HG02852 (cell line): ENCODE measurements around the gene DVL2.

Source experiments
- ATAC-seq: cut with Tn5 transposase; IDR thresholded peaks from one replicate; pipeline ENCODE4 v1.9.1; 2021; ENCODE audit warnings: mild to moderate bottlenecking, moderate library complexity; ENCODE audit not compliant: unreplicated experiment

DVL2 gene

GRCh38 chr17:7238420-7239090 is 4.2 kb upstream of the DVL2 start:
- no peak for ATAC-seq

GRCh38 chr17:7237761-7238419 is 3.6 kb upstream of the DVL2 start:
- no peak for ATAC-seq

GRCh38 chr17:7237266-7237760 is 3.0 kb upstream of the DVL2 start:
- no peak for ATAC-seq

DNA sequence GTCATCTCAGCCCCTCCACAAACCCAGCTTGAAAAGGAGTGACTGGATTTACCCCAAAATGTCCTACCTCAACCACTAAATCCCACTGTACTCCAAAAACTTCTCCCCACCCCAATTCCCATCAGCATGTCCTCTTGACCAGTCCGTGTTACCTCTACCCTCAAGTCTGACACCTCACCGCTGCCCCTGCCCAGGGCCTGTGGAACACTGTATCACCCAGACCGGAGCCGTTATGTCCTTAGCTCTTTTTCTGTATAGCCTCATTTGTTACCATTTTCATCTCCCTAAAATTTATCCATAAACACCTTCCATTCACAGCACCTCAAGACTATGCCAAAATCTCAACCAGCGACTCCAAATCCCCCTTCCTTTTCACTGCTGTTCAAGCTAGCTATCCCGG is 2.5 kb upstream of the DVL2 start:
- no peak for ATAC-seq

DNA sequence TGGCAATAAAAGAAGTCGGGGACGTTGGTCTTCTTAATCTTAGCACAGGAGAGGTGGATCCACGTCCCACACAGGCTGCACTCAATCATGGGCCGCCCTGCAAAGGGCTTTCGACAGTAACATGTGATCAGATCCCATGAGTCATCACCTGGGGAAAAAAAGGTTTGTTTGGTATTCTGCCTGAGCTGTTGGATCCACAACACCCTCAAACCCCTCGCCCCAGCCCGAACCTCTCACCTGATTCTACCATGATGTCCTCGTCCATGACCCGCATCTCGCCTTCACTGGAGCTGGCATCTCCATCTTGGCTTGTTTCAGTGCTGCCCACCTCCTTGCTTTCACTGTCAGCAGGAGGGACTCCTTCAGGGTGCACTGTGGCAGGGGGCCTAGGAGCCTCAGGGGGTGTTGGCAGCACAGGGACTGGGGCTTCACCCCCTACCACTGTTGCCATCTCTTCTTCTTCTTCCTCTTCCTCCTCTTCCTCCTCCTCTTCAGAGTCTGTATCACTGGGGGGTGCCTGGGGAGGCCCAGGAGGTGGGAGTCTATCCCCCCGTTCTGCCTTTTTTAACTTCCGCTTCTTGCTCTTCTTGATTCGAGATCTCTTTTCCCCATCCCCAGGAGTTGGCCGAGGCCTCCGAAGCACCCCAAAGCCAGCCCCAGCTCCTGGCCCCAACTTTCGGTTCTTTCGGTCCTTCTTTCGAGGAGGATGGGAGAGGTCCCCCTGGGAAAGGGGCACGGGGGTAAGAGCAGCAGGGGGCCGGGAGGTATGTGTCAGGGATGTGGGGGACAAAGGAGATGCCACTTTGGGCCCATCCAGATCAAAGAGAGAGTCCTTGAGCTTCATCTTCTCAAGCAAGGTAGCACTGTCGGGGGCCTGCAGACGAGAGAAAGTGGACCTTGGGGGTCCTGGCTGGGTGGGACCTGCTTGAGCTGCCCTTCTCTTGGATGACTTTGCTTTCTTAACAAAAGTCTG is 1.7 kb upstream of the DVL2 start:
- no peak for ATAC-seq

- ATAC-seq, result no peak
Observed at GRCh38 chr17:7233701-7234082, 625 bp downstream of the DVL2 start.

GRCh38 chr17:7232114-7232513 is 2.2 kb downstream of the DVL2 start:
- no peak for ATAC-seq

DNA sequence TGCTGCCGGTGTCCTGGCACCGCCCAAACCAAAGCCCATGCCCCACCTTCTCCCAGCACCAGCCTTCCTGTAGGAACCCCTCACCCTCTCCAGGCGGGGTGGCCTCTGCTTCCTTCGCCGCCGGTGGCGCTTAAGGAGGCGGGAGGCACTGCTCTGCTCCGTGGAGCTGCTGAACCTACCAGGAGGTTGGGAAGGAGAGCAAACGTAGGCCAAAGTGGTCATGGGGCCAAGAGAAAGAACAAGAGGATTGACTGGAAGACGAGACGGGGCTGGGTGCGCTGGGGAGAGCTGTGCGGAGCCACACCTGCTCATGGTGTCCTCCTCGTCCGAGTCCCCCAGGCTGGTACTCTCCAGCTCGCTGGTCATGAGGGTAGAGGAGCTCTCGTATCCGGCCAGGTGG is 4.8 kb downstream of the DVL2 start:
- no peak for ATAC-seq

GRCh38 chr17:7228920-7229319 is 5.4 kb downstream of the DVL2 start:
- ATAC-seq, result no peak

- ATAC-seq, result no peak
Observed at GRCh38 chr17:7226721-7227710, 7.3 kb downstream of the DVL2 start.

DNA sequence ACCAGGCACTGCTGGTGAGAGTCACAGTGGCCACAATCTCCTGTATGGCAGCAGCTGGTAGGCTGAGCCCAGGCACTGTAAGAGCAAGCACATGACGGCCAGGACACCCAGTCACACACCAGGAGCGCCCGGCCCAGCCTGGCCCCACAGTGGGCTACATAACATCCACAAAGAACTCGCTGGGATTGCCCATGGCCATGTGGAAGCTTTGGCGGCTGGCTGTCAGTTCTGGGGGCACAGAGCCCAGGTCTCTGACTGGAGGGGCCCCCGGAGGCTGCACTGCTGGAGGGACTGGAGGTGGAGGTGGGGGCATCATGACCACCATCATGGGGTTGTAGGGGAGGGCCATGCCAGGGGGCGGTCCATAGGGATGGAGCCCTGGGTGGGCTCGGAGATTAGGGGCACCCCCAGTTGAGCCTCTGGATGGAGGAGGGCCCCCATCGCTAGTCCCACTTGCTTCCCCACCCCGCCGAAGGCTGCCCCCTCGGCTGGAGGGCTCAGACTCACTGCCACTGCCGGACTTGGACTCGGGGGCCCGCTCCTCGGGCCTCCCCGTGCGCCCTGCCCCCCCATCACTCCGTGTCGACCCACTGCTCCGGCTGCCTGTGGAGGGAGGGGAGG is 8.5 kb downstream of the DVL2 start:
- ATAC-seq, result no peak

GRCh38 chr17:7224661-7225111 is 9.6 kb downstream of the DVL2 start:
- ATAC-seq, result no peak

- no peak for ATAC-seq
Observed at GRCh38 chr17:7224110-7224509, 10.2 kb downstream of the DVL2 start.

DNA sequence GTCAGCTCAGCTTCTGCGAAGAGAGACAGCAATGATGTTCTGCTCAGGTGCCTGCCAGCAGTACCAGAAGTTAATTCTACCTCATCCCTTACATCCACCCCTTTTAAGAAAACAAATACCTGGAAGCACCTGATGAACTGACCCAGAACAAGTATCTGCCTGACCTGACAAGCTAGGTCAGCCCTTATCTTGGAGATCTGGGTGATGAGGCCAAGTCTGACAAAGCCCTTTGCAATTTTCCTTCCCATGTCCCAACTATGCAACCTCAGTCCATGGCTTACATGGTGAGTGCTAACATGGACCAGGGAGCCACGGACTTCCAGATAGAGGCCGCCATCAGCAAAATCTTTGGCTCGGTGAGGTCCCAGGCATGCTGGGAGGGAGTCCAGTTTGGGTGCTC is 10.9 kb downstream of the DVL2 start:
- ATAC-seq, result no peak

GRCh38 chr17:7222972-7223292 is 11.4 kb downstream of the DVL2 start:
- ATAC-seq, result no peak

GRCh38 chr17:7222093-7222971 is 12.0 kb downstream of the DVL2 start:
- ATAC-seq, result no peak

DNA sequence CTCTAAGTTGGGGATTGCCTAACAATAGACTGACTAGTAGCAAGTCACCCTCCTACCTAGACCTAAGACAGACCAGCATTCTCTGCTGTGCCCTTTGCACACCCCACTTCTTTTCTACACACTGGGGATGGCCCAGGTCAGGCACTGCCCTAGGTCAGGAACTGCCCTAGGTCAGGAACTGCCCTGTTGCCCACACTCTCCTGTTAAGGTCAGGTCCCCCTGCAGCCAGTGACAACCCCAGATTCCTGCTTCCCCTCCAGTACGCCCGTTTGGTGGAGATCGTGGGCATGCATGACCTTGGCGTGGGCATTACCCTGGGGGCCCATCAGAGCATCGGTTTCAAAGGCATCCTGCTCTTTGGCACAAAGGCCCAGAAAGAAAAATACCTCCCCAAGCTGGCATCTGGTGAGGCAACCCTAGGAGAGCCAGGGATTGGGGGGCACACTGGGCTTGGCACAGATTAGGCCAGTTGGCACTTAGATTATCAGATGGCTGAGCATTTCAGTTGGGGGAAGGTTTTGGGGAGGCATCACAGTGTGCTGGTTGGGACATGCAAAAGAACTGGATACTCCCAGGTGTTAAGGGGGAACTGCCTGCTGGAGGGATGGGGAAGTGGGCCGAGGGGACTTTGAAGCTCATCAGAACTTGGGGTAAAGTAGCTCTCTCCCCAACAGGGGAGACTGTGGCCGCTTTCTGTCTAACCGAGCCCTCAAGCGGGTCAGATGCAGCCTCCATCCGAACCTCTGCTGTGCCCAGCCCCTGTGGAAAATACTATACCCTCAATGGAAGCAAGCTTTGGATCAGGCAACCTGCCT is 12.8 kb downstream of the DVL2 start:
- no peak for ATAC-seq

DNA sequence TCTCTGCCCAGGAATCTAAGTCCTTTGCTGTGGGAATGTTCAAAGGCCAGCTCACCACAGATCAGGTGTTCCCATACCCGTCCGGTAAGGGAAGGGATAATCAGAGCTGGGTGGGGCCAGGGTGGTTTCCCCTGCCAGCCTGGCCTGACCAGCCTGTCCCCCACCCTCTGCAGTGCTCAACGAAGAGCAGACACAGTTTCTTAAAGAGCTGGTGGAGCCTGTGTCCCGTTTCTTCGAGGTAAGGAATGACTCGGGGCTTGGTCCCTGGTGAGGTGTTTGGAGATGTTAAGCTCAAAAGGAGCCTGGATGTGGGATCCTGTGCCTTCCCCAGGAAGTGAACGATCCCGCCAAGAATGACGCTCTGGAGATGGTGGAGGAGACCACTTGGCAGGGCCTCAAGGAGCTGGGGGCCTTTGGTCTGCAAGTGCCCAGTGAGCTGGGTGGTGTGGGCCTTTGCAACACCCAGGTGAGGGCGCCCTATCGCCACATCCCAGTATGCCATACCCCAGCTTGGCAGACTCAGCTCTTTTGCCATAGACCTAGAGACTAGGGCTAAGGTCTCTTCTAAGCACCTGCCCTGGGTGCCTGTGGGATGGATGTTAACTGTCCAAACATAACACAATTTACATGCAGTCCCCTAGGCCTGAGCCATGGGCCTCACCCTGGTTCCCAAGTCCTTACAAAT is 13.6 kb downstream of the DVL2 start:
- no peak for ATAC-seq
